ENCODE results near the gene SMAD4.
"Not testable (repeated sequence)": the region's sequence is repeated elsewhere in the genome, so short reads cannot be mapped to it uniquely, and the experiment has no call there.

The SMAD4 gene

GRCh38 chr18:51111633-51112355, 81.8 kb downstream of the SMAD4 start:
- not testable (repeated sequence) for DNase-seq

DNA sequence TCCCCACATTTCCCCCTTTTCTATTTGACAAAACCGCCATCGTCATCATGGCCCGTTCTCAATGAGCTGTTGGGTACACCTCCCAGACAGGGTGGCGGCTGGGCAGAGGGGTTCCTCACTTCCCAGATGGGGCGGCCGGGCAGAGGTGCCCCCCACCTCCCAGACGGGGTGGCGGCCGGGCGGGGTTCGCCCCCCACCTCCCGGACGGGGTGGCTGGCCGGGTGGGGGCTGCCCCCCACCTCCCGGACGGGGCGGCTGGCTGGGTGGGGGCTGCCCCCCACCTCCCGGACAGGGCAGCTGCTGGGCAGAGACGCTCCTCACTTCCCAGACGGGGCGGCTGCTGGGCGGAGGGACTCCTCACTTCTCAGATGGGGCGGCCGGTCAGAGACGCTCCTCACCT, 87.0 kb downstream of the SMAD4 start:
- DNase-seq = not testable (repeated sequence)

DNA sequence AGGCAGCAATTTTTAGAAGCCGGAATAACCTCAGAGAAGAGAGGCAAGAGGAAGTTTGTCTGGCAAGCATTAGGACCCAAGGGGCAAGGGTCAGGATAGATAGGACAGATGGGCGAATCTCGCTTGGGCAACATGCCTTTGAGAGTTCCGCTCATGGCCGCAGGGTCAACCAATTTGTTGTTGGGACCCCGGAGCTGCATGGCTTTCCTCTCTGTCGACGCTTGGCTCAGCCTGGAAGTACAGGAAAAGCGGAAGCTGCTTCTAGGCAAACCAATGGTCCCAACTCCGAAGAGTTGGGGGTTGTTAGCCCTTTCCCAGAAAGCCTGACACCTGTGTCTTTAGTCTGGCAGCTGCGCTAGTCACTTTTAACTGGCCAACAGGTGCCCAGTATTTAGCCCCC, 89.5 kb downstream of the SMAD4 start:
- not testable (repeated sequence) for DNase-seq

GRCh38 chr18:51119976-51120375, 90.0 kb downstream of the SMAD4 start:
- DNase-seq = not testable (repeated sequence)

- DNase-seq = no peak
Observed at GRCh38 chr18:51120809-51121596, 91.0 kb downstream of the SMAD4 start.

GRCh38 chr18:51121597-51121857, 91.5 kb downstream of the SMAD4 start:
- no peak for DNase-seq

- no peak for DNase-seq
Observed at GRCh38 chr18:51122266-51123045, 92.4 kb downstream of the SMAD4 start.

DNA sequence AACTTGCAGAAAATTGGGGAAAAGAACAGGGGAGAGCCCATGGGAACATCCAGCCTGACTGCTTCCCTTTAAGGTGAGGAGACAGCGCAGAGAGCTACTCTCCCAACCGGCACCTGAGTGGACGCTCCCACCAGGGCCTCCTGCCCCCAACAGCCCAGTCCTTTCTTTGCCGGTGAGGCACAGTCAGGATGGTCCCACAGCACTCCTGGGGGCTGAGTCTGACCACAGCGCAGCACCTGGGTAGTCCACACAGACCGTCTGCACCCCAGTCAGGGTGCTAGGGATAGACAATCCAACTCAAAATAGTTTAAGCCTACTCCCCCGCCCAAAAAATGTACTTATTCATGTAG, 93.0 kb downstream of the SMAD4 start:
- DNase-seq = no peak

- no peak for DNase-seq
Observed at GRCh38 chr18:51123481-51123880, 93.5 kb downstream of the SMAD4 start.

DNA sequence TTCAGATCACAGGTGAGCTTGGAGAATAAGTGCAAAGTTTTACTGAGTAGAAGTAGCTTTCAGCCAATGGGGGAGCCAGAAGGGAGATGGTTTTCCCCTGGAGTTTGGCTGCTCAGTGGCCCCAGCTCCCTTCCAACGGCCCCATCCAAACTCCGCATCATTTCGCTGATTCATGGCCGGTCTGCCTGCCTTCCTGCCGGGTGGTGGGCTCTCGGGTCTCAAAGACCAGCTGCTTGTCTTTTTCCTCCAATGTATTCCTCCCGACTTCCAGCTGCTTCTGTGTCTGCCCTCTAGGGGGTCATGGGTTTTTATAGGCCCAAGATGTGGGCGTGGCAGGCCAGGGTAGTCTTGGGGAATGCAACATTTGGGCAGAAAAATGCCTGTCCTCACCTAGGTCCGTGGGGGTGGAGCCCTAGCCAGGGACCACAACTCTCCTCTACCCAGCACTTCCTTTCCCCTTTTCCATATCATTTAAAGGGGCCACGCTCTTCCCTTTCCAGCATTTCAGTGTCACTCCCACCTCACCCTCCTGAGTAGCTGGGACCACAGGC, 94.0 kb downstream of the SMAD4 start:
- DNase-seq = no peak

- no peak for DNase-seq
Observed at GRCh38 chr18:51125976-51126375, 96.0 kb downstream of the SMAD4 start.

DNA sequence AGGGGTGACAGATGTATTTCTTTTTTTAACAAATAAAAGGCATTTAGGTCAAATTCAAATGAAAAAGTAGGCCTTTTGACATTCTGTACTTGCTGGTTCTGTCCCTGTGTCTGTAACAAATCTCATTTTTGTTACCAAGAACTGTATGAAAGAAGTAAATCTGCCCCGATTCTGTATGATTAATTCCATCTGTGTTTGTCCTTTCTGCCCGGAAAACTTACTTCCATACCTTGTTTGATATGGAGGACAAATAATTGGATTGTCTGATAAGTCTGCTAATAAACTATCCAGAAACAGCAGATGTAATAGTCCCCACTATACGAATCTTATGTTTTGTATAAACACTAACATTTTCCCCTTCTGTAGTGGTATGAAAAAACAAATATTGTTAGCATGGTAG, 97.7 kb downstream of the SMAD4 start:
- no peak for DNase-seq

GRCh38 chr18:51128533-51128932, 98.5 kb downstream of the SMAD4 start:
- DNase-seq = no peak

DNA sequence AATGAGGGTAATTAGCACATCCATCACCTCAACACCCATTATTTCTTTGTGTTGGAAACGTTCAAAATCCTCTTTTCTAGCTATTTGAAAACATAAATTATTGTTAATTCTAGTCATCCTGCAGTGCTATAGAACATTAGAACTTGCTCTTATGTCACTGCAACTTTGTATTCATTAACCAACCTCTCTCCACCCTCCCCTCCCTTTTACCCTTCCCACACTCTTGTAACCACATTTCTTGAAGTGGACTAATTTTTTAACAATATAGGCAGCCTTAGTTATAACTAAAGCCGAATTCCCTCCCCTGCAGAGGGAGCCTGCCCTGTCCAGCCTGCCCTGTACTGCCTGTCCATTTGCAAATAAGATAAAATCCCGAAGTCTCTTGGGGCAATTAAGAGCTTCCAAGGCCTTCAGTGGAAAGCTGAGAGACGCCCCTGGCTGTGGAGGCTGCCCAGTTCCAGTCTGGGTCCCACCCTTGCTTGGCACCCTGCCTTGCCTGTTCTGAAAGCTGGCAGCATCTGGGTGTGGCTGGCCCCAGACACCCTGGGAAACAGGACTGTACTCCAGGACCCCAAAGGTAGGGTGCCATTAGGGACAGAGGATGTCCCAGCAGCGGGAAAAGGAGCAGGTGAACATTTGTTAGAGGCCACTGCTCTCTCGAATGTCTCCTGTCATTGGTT, 102.4 kb downstream of the SMAD4 start:
- DNase-seq = no peak

GRCh38 chr18:51133580-51134160, 103.7 kb downstream of the SMAD4 start:
- DNase-seq = no peak
